Amniotic epithelial cell (primary cell): Measurements from ENCODE around the gene HOXA1.

Experiments used
- DNase-seq: peaks from one replicate; pipeline ENCODE4 v3.0.0-alpha.2; 2010; ENCODE audit warnings: low read depth

HOXA1 gene

DNA sequence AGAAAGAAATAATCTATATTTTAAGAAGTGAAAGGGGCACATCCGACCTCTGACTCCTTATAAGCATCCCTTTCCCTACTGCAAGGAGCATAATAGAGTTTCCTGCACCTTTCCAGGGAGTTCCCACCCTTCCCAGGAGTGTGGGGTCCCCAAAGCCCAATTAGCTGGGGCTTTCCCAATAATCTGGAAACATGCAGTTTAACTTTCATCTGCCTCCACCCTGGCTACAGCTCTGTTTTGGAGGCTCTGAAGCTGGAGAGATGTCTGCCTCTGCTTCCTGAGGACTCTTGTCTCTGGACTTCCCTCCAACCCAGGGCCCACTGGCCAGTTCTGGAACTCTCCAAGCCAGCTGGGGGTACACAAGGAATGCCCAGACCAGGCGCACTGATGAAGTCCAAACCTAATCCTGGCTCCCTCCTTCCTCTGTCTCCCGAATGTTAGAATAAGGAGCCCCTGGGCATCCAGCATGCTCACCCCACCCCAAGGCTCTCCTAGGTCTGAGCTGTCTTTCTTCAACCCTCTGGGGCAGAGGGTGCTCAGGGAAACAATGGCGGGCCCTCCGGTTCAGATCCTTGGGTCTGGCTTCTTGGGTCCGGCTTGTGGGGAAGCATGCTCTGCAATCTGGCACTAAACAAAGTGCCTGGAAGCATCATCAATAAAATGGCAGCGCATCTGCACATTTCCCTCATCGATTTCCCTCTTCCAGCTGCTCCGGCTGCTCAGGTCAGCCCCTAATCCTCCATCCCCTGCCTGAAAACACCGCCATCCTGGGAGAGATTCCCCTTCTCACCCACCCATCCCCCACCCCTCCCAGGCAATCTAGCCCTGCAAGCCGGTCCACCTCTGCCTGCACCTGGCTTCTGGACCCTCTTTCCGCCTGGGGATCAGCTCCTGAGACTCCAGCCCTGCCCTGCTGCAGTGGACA, 21.4 kb upstream of the HOXA1 start:
- DNase-seq: no peak

GRCh38 chr7:27116031-27116961, 20.5 kb upstream of the HOXA1 start:
- no peak for DNase-seq

- DNase-seq: peak; percentile 85
These were observed 19.6 kb upstream of the HOXA1 start for GRCh38 chr7:27115221-27116026.

GRCh38 chr7:27114881-27115220, 19.1 kb upstream of the HOXA1 start:
- DNase-seq: no peak

DNA sequence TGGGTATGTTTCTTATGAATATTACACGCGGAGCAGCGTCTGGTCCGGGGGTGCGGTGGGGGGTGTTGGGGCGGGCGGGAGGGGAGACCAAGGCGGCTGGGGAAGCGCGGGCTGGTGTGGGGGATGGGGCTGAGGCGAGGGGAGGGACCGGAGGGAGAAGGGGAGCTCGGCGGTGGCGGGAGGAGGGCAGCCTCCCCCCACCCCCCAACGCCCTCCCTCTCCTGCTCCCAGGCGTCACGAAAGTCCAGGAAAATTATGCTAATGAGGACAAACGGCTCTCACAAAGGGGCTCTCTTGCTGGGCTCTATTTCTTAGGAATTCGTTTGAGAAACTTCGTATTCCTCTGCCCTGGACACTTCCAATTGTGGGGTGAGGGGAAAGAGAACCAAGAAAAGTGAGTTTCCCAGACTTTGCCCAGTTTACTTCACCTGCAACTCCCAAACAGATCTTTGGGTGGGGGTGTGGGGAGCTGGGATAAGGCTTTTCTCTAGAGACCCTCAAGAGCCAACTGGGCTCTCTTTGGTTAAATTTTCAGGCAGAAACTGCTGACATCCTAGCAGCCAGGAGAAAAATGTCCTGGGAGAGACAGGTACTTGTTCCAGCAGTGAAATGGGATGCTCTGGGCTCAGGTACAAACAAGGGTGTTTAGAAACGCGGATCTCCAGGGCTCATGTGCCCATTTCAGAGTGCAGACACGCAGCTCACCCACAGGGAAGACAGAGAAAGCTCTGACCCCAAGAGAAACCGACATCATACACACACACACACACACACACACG, 18.4 kb upstream of the HOXA1 start:
- DNase-seq: peak; percentile 76

DNA sequence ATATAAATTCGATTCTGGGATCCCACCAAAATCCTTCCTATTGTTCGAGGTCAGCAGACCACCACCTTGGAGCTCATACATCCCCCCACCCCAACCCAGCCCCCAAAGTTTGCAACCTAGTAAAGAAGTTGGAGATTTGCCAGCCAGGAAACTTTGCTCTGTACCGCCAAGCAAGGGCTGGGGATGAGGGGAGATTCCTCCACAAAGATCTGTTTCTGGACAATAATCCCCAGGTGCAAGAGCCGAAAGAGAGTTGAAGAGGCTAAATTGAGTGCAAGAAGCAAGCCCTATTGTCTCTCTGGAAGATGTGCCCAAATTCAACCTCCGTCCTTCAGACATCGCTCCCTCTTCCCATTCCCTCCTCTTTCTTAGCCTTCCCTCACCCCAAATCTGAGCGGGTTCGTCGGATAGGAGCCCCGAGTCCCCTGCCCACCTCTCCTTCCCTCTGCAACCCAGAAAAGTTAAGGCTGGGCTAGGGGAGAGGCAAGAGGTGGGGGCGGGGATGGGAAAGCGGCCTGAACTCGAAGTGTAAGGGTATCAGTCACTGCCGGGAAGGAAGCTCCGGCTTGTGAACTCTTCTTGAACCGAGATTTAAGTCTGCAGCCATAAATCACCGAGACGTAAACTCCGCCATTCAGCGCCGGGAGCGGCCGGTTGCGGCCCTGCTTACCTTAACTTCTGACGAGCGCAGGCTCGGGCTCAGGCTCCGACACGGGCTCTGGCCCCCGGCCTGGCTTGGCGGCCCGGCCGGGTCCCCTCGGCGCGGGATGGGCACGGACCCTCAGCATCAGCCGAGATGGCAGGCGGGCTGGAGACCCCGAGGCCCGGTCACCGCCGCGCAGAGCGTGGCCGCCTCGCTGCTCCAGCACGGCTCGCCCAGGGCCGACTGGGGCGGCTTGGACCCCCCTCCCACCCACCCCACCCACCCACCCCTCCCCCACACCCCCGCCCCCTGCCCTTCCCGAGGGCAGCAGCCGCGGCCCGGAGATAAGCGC, 17.5 kb upstream of the HOXA1 start:
- DNase-seq: peak; percentile 97

DNA sequence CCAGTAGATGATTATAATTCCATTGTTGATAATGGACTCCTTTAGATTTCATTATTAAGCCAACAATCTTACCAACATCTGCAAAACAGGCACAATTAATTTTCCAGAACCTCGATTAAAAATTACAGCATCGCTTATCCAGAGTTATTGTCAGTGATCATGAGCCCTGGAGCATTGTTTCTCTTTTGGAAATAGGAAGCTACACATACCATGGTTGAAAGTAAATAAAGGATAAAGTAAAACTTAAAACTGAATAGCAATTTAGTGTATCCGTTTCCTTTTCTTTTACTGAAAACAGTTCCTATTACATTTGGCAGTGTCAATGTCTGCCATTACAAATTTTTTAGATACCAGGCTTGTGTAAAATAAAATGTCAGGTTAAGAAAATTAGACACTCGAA, 16.6 kb upstream of the HOXA1 start:
- no peak for DNase-seq

DNA sequence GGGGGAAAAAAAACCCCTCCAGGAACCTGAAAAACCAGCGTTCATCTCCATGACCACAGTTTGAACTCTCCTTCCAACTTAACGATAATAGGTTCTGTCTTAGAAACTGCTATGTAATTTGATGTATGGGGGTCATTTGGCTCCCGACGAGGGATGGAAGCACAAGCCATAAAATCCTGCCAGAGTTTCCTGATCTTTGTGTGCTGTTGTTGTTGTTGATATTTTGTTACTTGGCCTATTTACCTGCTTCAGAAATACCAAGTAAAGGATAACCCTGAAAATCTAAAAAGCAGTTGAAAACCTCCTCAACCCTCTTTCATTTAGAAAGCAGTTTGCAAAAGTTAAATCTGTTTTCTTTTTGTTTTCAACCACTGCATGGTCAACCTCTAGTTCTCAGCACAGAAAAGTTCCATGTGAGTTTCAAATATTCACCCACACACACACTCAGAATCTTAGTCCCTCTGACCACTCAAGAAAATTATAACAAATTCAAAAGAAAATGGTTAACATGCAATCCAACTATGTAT, 16.0 kb upstream of the HOXA1 start:
- peak; percentile 43 for DNase-seq

DNA sequence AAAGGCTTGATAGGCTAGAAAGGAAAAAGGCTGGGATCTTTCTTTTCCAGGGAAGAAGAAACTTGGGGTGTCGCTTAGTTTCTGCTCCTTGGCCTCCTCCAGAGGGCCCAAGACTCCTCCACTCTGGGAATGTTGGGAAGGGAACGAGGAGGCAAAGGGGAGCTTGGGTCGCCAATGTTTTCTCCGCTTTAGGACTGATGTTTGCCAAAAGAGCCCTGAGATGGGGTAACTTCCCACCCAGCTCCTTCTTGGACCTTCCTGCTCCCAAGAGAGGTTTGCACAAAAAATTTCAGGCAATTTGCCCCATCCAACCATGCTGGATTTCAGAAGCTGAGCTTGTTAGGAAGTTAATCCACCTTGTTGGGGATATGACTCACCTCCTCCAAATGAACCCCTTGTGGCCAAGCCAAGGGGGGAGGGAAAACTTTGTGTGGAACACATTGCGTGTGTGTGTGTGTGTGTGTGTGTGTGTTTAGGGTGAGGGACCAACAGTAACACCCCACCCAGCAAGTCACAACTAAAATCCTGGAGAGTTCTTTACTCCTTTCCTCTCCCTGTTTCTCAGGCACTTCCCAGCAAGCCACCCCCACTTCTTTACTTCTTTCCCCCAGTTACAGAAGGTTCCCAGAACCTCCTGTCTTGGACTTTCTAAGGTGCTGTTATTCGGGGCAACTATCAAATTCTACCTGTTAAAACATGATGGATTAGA, 15.4 kb upstream of the HOXA1 start:
- peak; percentile 89 for DNase-seq

GRCh38 chr7:27110186-27111031, 14.6 kb upstream of the HOXA1 start:
- DNase-seq: peak; percentile 82

DNA sequence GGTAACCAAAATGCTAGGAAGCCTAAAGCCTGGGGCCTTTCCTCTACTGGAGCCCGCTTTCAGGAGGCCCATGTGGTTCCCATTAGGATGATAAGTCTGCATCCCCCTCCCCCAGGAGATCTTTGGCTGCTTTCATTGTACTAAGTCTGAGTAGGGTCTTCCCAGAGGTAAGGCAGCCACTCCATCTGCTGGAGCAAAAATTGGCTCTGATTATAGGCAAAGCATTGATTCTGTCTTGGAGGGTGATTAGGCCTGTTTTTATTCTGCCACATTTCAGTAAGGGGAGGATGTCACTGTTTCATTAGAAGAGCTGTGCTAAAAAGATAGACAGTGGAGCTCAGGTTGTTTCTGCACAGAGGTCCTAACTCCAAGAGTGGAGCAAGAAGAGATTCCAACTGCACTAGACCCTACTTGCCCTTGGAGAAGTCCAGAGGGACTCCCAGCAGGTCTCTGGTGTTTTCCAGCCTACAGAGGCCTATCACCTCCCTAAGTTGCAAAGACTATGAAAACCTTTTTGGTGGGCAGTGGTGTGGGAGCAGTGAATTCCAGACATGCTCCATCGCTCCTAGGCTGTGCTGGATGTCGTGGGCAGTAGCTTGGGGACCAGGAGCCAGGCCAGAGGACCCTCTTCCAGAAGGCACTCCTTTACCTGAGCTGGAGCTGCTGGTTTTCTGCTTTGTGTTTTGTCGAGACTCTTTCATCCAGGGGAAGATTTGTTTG, 13.8 kb upstream of the HOXA1 start:
- DNase-seq: no peak

DNA sequence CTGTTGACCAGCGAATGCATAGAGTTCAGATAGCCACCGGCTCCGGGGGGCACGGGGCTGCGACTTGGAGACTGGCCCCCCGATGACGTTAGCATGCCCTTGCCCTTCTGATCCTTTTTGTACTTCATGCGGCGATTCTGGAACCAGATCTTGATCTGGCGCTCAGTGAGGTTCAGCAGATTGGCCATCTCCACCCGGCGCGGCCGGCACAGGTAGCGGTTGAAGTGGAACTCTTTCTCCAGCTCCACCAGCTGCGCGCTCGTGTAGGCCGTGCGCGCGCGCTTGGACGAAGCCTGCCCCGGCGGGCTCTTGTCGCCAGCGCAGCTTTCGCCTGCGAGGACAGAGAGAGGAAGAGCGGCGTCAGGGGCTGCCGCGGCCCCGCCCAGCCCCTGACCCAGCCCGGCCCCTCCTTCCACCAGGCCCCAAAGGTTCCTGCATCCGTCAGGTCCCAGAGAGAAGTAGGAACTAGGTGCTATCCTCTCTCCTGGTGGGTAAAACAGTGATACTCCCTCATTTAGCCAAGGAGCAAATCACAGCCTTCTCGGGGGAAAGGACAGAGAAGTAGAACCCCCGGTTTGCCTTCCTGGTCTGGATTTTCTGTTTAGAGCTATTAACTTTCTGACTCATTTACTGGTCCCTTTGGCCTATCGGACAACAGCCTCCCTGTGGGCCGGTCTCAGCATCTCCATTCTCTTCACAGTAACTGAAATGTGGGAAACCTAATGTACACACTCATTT, 12.8 kb upstream of the HOXA1 start:
- DNase-seq: peak; percentile 68

- DNase-seq: peak; percentile 40
These were observed 11.9 kb upstream of the HOXA1 start for GRCh38 chr7:27107391-27108381.

GRCh38 chr7:27106901-27107240, 11.1 kb upstream of the HOXA1 start:
- DNase-seq: no peak

GRCh38 chr7:27106181-27106900, 10.5 kb upstream of the HOXA1 start:
- no peak for DNase-seq
